HL-60 (cell line): Measurements from ENCODE around the gene CTTNBP2NL.

Source experiments
- DNase-seq, 2 experiments: peaks; one replicate each; pipeline ENCODE4 v3.0.0-alpha.2; 2010 to 2020; ENCODE audit warnings: low read depth in 1 of 2, low spot score in 1 of 2
- H3K27ac ChIP-seq: fragments of 250-450 bp; sonication (Bioruptor Pico); replicated peaks from 2 replicates; pipeline ENCODE4 v1.5.1; 2020; ENCODE audit warnings: mild to moderate bottlenecking, moderate library complexity
- H3K27me3 ChIP-seq: fragments of 250-450 bp; sonication (Bioruptor Pico); 2 replicates; pipeline ENCODE4 v1.5.1; 2021; ENCODE audit warnings: mild to moderate bottlenecking, moderate library complexity; ENCODE audit not compliant: insufficient read depth, poor library complexity, severe bottlenecking
- H3K4me3 ChIP-seq: replicated peaks from 2 replicates; pipeline ENCODE4 v1.5.1; 2011; ENCODE audit warnings: mild to moderate bottlenecking, control low read depth, low read length; ENCODE audit not compliant: insufficient read depth
- GABPA ChIP-seq: IDR thresholded peaks from 2 replicates; pipeline ENCODE4 v1.6.1; 2012; ENCODE audit warnings: low read depth
- POLR2AphosphoS5 ChIP-seq: IDR thresholded peaks from 2 replicates; pipeline ENCODE4 v1.6.1; 2012; ENCODE audit warnings: low read depth
- SPI1 ChIP-seq: IDR thresholded peaks from 2 replicates; pipeline ENCODE4 v1.6.1; 2012; ENCODE audit warnings: low read depth, mild to moderate bottlenecking, borderline replicate concordance
- TF ChIP-seq, protein P1 (sequence below): IDR thresholded peaks from one replicate; pipeline ENCODE4 v1.5.1; 2011; ENCODE audit warnings: low read length, control low read depth, inconsistent platforms; ENCODE audit not compliant: insufficient read depth
- TF ChIP-seq, protein P2 (sequence below): IDR thresholded peaks from 2 replicates; pipeline ENCODE4 v1.6.1; 2012; ENCODE audit warnings: low read depth; ENCODE audit not compliant: insufficient replicate concordance

The CTTNBP2NL gene

DNA sequence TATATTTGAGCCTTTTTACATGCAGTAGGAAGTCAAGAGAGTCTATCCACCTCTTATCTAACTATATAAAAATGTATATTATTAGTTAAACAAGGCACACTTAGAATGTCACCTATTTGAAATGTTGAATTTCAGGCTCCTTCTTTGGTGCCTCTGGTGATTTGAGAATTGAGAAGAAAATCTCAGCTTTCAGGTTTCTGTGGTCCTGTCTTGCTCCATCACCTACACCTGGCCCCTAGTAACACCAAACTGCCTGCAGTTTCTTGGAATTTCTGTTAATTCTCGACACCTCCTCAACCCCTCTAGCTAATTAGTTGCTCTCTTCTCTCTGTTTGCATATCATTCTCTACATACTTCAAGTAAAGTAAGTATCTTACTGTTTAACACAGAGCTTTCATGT is 57.9 kb downstream of the CTTNBP2NL start:
- TF ChIP-seq SPI1 = no peak
- TF ChIP-seq GABPA = no peak
- TF ChIP-seq, protein P1, sequence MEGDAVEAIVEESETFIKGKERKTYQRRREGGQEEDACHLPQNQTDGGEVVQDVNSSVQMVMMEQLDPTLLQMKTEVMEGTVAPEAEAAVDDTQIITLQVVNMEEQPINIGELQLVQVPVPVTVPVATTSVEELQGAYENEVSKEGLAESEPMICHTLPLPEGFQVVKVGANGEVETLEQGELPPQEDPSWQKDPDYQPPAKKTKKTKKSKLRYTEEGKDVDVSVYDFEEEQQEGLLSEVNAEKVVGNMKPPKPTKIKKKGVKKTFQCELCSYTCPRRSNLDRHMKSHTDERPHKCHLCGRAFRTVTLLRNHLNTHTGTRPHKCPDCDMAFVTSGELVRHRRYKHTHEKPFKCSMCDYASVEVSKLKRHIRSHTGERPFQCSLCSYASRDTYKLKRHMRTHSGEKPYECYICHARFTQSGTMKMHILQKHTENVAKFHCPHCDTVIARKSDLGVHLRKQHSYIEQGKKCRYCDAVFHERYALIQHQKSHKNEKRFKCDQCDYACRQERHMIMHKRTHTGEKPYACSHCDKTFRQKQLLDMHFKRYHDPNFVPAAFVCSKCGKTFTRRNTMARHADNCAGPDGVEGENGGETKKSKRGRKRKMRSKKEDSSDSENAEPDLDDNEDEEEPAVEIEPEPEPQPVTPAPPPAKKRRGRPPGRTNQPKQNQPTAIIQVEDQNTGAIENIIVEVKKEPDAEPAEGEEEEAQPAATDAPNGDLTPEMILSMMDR = no peak
- no peak for TF ChIP-seq POLR2AphosphoS5
- TF ChIP-seq, protein P2, sequence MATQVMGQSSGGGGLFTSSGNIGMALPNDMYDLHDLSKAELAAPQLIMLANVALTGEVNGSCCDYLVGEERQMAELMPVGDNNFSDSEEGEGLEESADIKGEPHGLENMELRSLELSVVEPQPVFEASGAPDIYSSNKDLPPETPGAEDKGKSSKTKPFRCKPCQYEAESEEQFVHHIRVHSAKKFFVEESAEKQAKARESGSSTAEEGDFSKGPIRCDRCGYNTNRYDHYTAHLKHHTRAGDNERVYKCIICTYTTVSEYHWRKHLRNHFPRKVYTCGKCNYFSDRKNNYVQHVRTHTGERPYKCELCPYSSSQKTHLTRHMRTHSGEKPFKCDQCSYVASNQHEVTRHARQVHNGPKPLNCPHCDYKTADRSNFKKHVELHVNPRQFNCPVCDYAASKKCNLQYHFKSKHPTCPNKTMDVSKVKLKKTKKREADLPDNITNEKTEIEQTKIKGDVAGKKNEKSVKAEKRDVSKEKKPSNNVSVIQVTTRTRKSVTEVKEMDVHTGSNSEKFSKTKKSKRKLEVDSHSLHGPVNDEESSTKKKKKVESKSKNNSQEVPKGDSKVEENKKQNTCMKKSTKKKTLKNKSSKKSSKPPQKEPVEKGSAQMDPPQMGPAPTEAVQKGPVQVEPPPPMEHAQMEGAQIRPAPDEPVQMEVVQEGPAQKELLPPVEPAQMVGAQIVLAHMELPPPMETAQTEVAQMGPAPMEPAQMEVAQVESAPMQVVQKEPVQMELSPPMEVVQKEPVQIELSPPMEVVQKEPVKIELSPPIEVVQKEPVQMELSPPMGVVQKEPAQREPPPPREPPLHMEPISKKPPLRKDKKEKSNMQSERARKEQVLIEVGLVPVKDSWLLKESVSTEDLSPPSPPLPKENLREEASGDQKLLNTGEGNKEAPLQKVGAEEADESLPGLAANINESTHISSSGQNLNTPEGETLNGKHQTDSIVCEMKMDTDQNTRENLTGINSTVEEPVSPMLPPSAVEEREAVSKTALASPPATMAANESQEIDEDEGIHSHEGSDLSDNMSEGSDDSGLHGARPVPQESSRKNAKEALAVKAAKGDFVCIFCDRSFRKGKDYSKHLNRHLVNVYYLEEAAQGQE = no peak
- H3K4me3 ChIP-seq = no peak overlapping the region
- DNase-seq = no peak
- peaks cover 8% of the 10 kb centered on the region for H3K27me3 ChIP-seq
- H3K27ac ChIP-seq = no peak overlapping the region

DNA sequence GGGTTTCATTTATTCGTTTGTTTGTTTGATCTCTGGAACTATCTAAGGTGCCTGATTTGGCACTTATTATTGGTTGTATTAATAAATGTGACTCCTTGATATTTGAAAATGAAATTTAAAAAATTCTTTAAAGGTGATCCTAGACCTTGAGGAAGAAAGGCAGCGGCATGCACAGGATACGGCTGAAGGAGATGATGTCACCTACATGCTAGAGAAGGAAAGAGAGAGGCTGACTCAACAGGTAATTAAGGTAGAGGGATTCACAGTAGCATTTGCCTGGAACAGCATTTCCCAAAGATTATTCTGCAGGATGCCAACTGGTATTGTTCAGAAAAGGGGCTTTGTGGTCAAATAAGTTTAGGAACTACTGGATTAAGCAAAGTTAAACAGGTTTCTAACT is 58.3 kb downstream of the CTTNBP2NL start:
- Histone ChIP-seq H3K4me3 (no peak overlapping the region), H3K27me3 (peaks cover 8% of the 10 kb centered on the region), H3K27ac (no peak overlapping the region)
- TF ChIP-seq, protein P2 = no peak
- TF ChIP-seq, protein P1 = no peak
- TF ChIP-seq POLR2AphosphoS5 = no peak
- DNase-seq = no peak

DNA sequence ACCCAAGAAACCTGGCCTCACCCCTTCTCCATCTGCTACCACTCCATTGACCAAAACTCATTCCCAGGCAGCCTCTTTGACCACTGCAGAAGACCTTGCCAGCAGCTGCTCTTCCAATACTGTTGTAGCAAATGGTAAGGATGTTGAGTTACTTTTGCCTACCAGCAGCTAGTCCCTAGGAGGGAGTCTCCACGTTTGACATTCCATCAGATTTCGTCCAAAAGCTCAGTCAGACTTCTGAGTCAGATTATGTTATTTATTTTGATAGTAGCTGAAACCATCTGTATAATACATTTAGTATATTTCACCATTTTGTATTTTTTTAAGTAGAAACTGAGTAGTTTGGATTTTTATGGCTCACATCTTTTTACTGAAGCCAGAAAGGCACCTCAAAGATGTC is 61.2 kb downstream of the CTTNBP2NL start:
- TF ChIP-seq SPI1 = no peak
- no peak for TF ChIP-seq POLR2AphosphoS5
- TF ChIP-seq, protein P2 = no peak
- TF ChIP-seq, protein P1 = no peak
- TF ChIP-seq GABPA = no peak
- Histone ChIP-seq H3K27ac (no peak overlapping the region), H3K4me3 (no peak overlapping the region), H3K27me3 (peaks cover 14% of the 10 kb centered on the region)
- DNase-seq = no peak
